ENCODE measurements around the gene ANKRD9. TPM values are rescaled to one million over a fixed set of nuclear protein-coding genes. Genes with fewer than 3 reads are reported as not detected.

The ANKRD9 gene
- total and polyA plus RNA-seq, 2 donors (not counting 3 experiments of a cell fraction or from before 2014, with no cell fraction given) = 21.0 to 24.6 TPM

- H3K9ac ChIP-seq (replicated peaks; ENCODE audit: extremely low read depth, insufficient read depth, low read length) = no peak overlapping the region
- no TSS peak for BruUV-seq (replicated peaks)
- H3K9me3 ChIP-seq (replicated peaks; ENCODE audit: control insufficient read depth, insufficient read depth, low read length) = no peaks in the 10 kb centered on the region
- no peaks in the 10 kb centered on the region for H3K27me3 ChIP-seq (ENCODE audit: control insufficient read depth in 2 of 2, insufficient read depth in 2 of 2, low read length in 2 of 2)
- POLR2A ChIA-PET = no interaction called here
- CTCF ChIA-PET = interaction anchor here (0.7 kb wide), 1 partner anchor 54 kb away, joined by 3 read pairs; no protein-coding TSS in a partner anchor
- no peaks in the 10 kb centered on the region for H3K4me1 ChIP-seq (ENCODE audit: control insufficient read depth, extremely low read depth, insufficient read depth, low read length)
- no peak overlapping the region for H3K4me2 ChIP-seq (ENCODE audit: insufficient read depth, low read length)
- H3K27ac ChIP-seq (ENCODE audit: insufficient read depth, low read depth, low read length) = no peak overlapping the region
- no peaks in the 10 kb centered on the region for H3K79me2 ChIP-seq (ENCODE audit: control insufficient read depth, insufficient read depth, low read length)
- H4K20me1 ChIP-seq (replicated peaks; ENCODE audit: control insufficient read depth, extremely low read depth, insufficient read depth, low read length) = no peaks in the 10 kb centered on the region
- intact Hi-C loops (cut with micrococcal nuclease) = no loop called here
- no peaks in the 10 kb centered on the region for H3K9me1 ChIP-seq (replicated peaks; ENCODE audit: control insufficient read depth, extremely low read depth, insufficient read depth, low read length)
- TF ChIP-seq POLR2A (IDR thresholded peaks at IDR 0.05; ENCODE audit: low read depth, low read length) (no peak), CTCF (IDR thresholded peaks at IDR 0.05; ENCODE audit: extremely low read depth in 1 of 2, insufficient read depth in 1 of 2, low read depth in 1 of 2, low read length in 2 of 2) (no peak), POLR2AphosphoS5 (IDR thresholded peaks at IDR 0.05; ENCODE audit: insufficient read depth, low read depth, low read length) (no peak), EZH2 (IDR thresholded peaks at IDR 0.05; ENCODE audit: borderline replicate concordance, low read depth, low read length, severe bottlenecking) (no peak), MAX (IDR thresholded peaks at IDR 0.05; ENCODE audit: insufficient read depth, insufficient read length) (no peak), MYC (IDR thresholded peaks at IDR 0.05; ENCODE audit: low read depth, low read length) (no peak), FOS (IDR thresholded peaks at IDR 0.05; ENCODE audit: borderline replicate concordance, insufficient read depth, low read length) (no peak), JUN (IDR thresholded peaks at IDR 0.05; ENCODE audit: borderline replicate concordance, insufficient read depth, insufficient read length, low read depth) (no peak), GATA2 (IDR thresholded peaks at IDR 0.05; ENCODE audit: insufficient read depth, insufficient read length, low read depth, low read length) (no peak)
- dilution Hi-C loops (cut with MboI; ENCODE audit: extremely low pct_ligation_motif_present, low sequenced_read_pairs) = no loop called here
- no peak overlapping the region for H3K4me3 ChIP-seq (replicated peaks in 1 of 3; ENCODE audit: insufficient read depth in 1 of 3, low read depth in 1 of 3, low read length in 3 of 3)
- H3K36me3 ChIP-seq (ENCODE audit: control insufficient read depth in 2 of 2, extremely low read depth in 1 of 2, insufficient read depth in 2 of 2, low read length in 2 of 2) = peaks cover 0 to 19% of the 10 kb centered on the region in 2 experiments
- FAIRE-seq (no peak), DNase-seq (ENCODE audit: low read depth, low spot score) (no peak)
- H2AFZ ChIP-seq (ENCODE audit: low read depth, low read length) = no peak overlapping the region
These were observed 47.9 kb downstream of the ANKRD9 start for GRCh38 chr14:102461490-102462338.
